ENCODE measurements around the gene RTEL1. TPM values are rescaled to one million over a fixed set of nuclear protein-coding genes. Genes with fewer than 3 reads are reported as not detected.

Gene RTEL1
- total RNA-seq, 4 donors from 2014 or later, result 10.2 to 34.4 (median 21.6) TPM

DNA sequence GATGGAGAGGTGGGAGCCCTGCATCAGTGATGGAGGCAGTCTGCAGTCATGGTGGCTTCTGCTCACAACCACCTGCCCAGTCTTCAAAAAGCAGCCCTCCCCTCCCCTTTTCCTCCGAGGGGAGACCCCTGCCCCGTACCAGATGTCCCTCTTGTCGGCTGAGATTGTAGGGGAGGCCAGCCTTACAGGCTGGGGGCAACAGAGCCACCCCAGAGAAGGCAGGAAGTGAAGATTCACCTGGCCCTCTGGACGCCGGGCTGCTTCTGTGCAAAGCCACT is 42.9 kb downstream of the RTEL1 start:
- DNase-seq (ENCODE audit: low spot score) (no peak), ATAC-seq (ENCODE audit: low FRiP score) (no peak)
- TF ChIP-seq, protein P1, sequence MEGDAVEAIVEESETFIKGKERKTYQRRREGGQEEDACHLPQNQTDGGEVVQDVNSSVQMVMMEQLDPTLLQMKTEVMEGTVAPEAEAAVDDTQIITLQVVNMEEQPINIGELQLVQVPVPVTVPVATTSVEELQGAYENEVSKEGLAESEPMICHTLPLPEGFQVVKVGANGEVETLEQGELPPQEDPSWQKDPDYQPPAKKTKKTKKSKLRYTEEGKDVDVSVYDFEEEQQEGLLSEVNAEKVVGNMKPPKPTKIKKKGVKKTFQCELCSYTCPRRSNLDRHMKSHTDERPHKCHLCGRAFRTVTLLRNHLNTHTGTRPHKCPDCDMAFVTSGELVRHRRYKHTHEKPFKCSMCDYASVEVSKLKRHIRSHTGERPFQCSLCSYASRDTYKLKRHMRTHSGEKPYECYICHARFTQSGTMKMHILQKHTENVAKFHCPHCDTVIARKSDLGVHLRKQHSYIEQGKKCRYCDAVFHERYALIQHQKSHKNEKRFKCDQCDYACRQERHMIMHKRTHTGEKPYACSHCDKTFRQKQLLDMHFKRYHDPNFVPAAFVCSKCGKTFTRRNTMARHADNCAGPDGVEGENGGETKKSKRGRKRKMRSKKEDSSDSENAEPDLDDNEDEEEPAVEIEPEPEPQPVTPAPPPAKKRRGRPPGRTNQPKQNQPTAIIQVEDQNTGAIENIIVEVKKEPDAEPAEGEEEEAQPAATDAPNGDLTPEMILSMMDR (IDR thresholded peaks at IDR 0.05), result no peak

DNA sequence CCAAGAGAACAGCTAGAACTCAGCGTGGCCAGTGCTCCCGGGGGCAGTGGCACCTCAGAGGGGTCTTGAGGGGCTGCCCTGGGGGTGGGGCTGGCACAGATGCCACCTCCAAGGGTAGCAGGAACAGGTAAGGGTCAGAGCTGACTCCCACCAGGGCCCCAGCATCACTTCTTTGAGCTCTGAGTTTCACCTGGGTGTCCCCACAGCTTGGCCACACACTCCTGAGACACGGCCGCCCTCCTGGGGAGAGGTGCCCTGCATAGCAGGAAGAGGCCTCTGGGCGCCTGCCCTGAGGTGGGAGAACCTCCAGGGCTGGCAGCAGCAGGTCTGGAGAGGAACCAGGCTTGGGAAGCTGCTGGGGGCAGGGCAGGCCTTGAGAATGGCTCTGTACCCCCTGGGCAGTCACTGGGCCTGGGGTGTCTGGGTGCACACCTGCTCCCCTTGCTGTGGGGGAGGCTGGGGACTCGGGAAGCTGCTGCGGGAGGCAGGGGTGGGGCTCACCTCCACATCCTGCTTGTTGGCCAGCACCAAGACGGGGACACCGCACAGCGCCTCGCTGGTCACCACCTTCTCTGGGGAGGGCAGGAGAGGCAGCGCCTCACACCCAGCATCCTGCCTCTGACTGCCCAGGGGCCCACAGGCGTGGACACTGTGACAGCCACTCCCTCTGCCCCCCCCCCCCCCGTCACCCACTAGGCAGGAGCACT is 43.4 kb downstream of the RTEL1 start:
- TF ChIP-seq, protein P1 (IDR thresholded peaks at IDR 0.05), result no peak
- ATAC-seq (ENCODE audit: low FRiP score), result no peak
- peak; percentile 7 for DNase-seq (ENCODE audit: low spot score)

DNA sequence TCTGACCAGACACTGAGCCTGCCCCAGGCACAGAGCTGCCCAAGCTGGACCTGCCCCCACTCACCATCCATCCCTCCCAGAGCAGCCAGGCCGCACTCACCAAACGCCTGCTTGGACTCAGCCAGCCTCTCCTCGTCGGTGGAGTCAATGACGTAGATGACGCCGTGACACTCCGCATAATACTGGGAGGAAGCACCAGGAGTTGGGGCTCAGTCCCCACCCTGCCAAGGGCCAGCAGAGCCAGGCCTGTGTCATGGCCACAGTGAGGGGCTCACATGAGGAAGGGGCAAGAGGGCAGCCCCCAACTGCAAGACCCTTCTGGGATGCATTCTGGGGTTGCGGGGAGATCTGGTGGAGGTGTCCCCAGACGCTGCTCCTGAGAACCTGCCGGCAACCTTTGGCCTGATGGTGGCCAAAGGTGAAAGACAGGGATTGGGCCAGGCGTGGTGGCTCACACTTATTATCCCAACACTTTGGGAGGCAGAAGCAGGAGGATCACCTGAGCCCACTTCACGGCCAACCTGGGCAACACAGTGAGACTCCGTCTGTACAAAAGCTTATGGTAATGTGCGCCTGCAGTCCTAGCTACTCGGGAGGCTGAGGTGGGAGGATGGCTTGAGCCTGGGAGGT is 44.0 kb downstream of the RTEL1 start:
- DNase-seq (ENCODE audit: low spot score) (peak; percentile 15), ATAC-seq (ENCODE audit: low FRiP score) (no peak)
- TF ChIP-seq, protein P1 (IDR thresholded peaks at IDR 0.05), result no peak

DNA sequence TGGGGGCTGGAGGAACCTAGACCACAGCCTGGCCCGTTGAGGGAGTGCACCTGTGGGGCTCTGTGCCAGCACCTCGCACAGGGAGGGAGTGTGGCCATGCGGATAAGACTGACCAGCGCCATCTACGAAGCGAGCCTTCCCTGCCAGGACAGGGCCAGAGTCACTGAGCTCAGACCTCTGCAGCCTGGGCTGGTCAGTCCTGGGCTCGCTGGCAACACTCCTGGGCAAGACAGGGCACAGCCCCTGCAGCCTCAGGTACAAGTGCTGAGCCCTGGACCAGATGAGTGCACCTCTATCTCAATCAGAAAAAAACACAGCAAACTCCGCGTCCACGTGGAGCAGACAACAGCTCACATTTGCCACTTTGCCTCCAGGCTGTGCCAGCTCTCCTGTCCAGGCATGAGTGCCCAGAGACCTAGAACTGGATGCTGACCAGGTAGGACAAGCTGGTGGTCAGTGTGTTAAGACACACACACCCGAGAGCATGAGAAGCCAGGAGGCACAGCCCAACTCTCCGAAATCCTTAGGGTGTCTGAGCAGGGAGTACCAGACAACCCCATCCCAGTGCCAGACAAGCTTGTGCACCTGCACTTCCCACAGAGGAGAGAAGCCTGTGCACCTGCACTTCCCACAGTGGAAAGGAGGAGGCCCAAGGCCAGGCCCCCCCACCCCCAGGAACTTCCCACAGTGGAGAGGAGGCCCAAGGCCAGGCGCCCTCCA is 44.8 kb downstream of the RTEL1 start:
- DNase-seq (ENCODE audit: low spot score) (no peak), ATAC-seq (ENCODE audit: low FRiP score) (no peak)
- TF ChIP-seq, protein P1 (IDR thresholded peaks at IDR 0.05), result no peak

DNA sequence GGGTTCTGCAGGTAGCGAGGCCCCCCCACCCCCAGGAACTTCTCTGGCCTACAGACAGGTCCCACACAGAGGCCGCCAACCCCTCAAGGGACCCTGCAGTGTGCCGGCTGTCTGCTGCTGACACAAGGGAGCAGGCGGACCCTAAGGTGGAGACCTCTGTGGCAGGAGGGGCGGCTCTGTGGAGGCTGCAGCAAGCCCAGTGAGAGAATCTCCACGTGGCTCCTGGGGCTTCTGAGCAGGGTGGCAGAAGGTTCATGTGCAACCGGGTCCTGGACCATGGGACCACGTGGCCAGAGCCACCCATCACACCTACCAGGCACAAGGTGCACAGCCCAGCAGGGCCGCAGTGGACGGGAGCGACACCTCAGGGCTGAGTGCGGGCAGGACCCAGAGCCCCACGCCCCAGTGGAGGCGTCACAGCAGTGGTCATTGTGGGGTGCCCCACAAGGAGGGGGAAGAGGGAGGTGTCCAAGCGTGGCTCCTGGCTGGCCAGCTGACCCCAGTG is 45.4 kb downstream of the RTEL1 start:
- DNase-seq (ENCODE audit: low spot score) (no peak), ATAC-seq (ENCODE audit: low FRiP score) (no peak)
- TF ChIP-seq, protein P1 (IDR thresholded peaks at IDR 0.05), result no peak

DNA sequence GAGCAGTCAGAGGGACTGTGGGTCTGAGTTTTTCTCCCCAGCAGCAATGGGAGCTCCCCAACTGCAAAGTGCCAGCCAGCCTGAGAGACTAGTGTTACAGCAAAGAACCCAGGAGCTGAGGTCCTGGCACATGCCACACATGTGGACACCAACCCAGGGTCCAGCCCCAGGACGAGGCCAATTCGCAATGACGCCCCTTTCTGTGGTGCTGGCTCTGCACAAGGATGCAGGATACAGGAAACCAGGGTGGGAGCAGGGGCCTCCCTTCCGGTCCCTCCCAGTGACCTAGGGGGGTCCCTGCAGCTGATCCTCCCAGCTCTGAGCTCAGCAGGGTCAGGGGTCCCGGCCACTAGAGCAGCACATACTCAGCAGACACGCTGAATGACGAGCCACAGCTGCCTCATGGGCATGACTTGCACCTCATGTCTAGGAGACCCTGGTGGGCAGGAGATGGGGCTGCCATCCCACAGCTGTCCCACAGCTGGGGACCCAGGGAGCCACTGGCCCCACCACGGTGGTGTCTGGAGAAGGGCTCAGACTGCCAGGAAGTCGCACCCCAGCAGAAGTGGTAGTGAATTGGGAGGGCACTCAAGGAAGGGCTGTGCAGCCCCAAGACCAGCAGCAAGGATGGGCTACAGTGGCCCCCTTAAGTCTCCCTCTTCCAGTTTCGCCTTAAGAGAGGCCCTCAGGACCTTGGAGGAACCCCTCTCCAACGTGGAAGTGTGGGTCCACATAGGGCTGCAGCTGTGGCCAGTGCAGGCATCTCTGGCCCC is 46.0 kb downstream of the RTEL1 start:
- TF ChIP-seq, protein P1 (IDR thresholded peaks at IDR 0.05), result no peak
- ATAC-seq (ENCODE audit: low FRiP score) (no peak), DNase-seq (ENCODE audit: low spot score) (no peak)
